ENCODE measurements around the gene PIEZO2. TPM values are rescaled to one million over a fixed set of nuclear protein-coding genes. Genes with fewer than 3 reads are reported as not detected.

PIEZO2 gene
- total RNA-seq, 4 donors from 2014 or later, result 0.18 to 3.0 (median 0.21) TPM

- Histone ChIP-seq H3K4me3 (no peak overlapping the region), H3K4me1 (no peaks in the 10 kb centered on the region), H3K27ac (no peak overlapping the region), H3K36me3 (no peaks in the 10 kb centered on the region), H3K27me3 (no peaks in the 10 kb centered on the region), H3K9me3 (no peaks in the 10 kb centered on the region)
- ATAC-seq (no peak), DNase-seq (no peak)
- TF ChIP-seq POLR2A (IDR thresholded peaks at IDR 0.05) (no peak), CTCF (IDR thresholded peaks at IDR 0.05 in 4 of 5, conservative IDR thresholded peaks at IDR 0.05 in 1 of 5) (no peak)
- intact Hi-C loops (cut with DNase I; ENCODE audit: low total_unique reads), result no loop called here
- in situ Hi-C loops (cut with MboI; ENCODE audit: low sequenced_read_pairs in 4 of 4), result no loop called here
Measured at GRCh38 chr18:11053293-11053692, 96.1 kb downstream of the PIEZO2 start.

DNA sequence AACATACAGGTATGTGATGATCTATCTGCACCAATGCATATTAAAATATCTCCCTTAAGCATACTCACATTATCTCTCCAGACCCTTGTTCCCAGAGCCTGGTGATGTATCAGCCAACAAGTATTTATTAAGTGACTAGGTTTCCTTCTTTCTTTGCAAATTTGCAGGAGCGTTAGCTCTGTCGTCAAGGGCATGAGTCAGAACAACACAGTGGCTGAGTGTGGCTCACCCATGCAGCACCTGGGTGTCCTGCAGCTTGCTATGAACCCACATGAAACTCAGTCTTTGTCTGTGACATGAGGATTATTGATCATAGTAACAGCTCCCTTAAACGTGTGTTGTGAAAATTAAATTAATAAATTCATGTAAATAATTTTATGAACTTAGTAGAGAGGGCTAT, 96.6 kb downstream of the PIEZO2 start:
- no peak overlapping the region for H3K27ac ChIP-seq
- ATAC-seq, result no peak
- intact Hi-C loops (cut with DNase I; ENCODE audit: low total_unique reads) (no loop called here), in situ Hi-C loops (cut with MboI; ENCODE audit: low sequenced_read_pairs in 4 of 4) (no loop called here)
- H3K4me3 ChIP-seq, result no peak overlapping the region
- no peaks in the 10 kb centered on the region for H3K36me3 ChIP-seq
- H3K9me3 ChIP-seq, result no peaks in the 10 kb centered on the region
- no peak for DNase-seq
- TF ChIP-seq CTCF (IDR thresholded peaks at IDR 0.05 in 4 of 5, conservative IDR thresholded peaks at IDR 0.05 in 1 of 5) (no peak), POLR2A (IDR thresholded peaks at IDR 0.05) (no peak)
- no peaks in the 10 kb centered on the region for H3K27me3 ChIP-seq
- H3K4me1 ChIP-seq, result no peaks in the 10 kb centered on the region

DNA sequence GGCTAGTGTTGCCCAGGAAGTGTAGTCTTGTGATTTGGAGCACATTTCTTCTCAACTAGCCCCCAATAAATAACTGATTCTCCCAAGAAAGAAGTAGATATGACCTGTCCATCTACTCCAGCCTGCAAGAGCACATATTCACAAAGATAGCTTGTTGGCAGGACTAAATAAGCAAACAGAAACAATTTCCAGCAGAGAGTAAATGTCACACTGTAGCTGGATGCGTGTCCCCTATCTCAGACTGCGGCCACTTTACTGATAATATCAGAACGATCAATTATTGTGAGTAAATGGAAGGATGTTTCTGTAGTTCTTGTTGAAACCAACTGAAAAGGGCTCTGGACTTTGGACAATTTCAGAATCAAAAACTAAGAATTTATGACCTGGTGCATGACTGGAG, 97.9 kb downstream of the PIEZO2 start:
- DNase-seq, result no peak
- H3K4me3 ChIP-seq, result no peak overlapping the region
- H3K27me3 ChIP-seq, result no peaks in the 10 kb centered on the region
- TF ChIP-seq CTCF (IDR thresholded peaks at IDR 0.05 in 4 of 5, conservative IDR thresholded peaks at IDR 0.05 in 1 of 5) (no peak), POLR2A (IDR thresholded peaks at IDR 0.05) (no peak)
- no peaks in the 10 kb centered on the region for H3K36me3 ChIP-seq
- in situ Hi-C loops (cut with MboI; ENCODE audit: low sequenced_read_pairs in 4 of 4), result no loop called here
- no peaks in the 10 kb centered on the region for H3K4me1 ChIP-seq
- no peak for ATAC-seq
- no peaks in the 10 kb centered on the region for H3K9me3 ChIP-seq
- intact Hi-C loops (cut with DNase I; ENCODE audit: low total_unique reads), result no loop called here
- H3K27ac ChIP-seq, result no peak overlapping the region

DNA sequence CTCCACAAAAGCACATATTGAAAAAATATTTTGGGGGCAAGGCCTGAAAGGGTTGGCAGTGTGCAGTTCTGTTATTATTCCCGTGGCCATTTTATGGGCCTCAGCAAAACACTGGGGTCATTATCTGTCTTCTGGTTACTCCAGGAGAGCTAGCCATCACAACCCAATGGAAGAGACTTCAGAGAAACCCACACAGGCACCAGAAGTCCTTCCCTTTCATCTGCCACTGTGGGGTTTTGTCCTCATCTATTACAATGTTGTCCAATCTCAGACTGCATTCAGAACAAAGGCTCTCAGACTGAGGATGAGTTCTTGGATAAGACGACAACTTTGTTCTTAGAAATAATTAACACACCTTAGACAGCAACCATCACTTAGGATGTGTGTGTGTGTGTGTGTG, 98.4 kb downstream of the PIEZO2 start:
- TF ChIP-seq CTCF (IDR thresholded peaks at IDR 0.05 in 4 of 5, conservative IDR thresholded peaks at IDR 0.05 in 1 of 5), result no peak
- no peak for TF ChIP-seq POLR2A (IDR thresholded peaks at IDR 0.05)
- H3K4me3 ChIP-seq, result no peak overlapping the region
- in situ Hi-C loops (cut with MboI; ENCODE audit: low sequenced_read_pairs in 4 of 4) (no loop called here), intact Hi-C loops (cut with DNase I; ENCODE audit: low total_unique reads) (no loop called here)
- H3K9me3 ChIP-seq, result no peaks in the 10 kb centered on the region
- H3K27me3 ChIP-seq, result no peaks in the 10 kb centered on the region
- no peaks in the 10 kb centered on the region for H3K4me1 ChIP-seq
- ATAC-seq, result no peak
- DNase-seq, result no peak
- H3K27ac ChIP-seq, result no peak overlapping the region
- no peaks in the 10 kb centered on the region for H3K36me3 ChIP-seq

DNA sequence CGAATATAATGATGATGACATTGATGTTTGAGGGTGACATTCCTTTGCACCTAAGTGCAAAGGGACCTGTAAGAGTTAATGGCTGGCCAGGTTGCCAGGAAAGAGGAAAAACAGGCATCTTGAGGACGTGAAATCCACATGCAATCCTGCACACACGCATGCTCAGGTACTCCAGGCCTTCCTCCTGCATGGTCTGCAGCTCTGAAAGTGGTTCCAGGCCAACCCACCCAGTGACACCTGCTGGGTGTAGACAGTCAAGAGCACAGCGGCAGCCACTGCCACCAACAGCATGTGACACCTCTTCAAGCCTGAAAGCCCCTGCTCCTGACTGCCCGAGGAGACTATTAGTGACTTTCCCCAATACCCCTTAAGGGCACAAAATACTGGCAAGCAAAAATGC, 101.6 kb downstream of the PIEZO2 start:
- H3K4me3 ChIP-seq, result no peak overlapping the region
- no peak overlapping the region for H3K27ac ChIP-seq
- H3K36me3 ChIP-seq, result no peaks in the 10 kb centered on the region
- intact Hi-C loops (cut with DNase I; ENCODE audit: low total_unique reads), result no loop called here
- H3K9me3 ChIP-seq, result no peaks in the 10 kb centered on the region
- ATAC-seq (no peak), DNase-seq (no peak)
- no peaks in the 10 kb centered on the region for H3K4me1 ChIP-seq
- TF ChIP-seq POLR2A (IDR thresholded peaks at IDR 0.05), result no peak
- TF ChIP-seq CTCF (IDR thresholded peaks at IDR 0.05 in 4 of 5, conservative IDR thresholded peaks at IDR 0.05 in 1 of 5), result no peak
- in situ Hi-C loops (cut with MboI; ENCODE audit: low sequenced_read_pairs in 4 of 4), result loop anchor here (10.0 to 25.0 kb wide), 4 partner anchors 57 to 514 kb away; no protein-coding TSS in a partner anchor
- H3K27me3 ChIP-seq, result no peaks in the 10 kb centered on the region
